NCI-H2196 (cell line): ENCODE measurements around the gene CWC25.
A peak's percentile ranks its signal among the peaks of the same experiment; 100 is the strongest.
"Not testable (repeated sequence)": the region's sequence is repeated elsewhere in the genome, so short reads cannot be mapped to it uniquely, and the experiment has no call there.

Experiments
- DNase-seq: peaks from one replicate; lab custom pipeline; 2025; ENCODE audit not compliant: unreplicated experiment; lab: John Stamatoyannopoulos, UW

The CWC25 gene

GRCh38 chr17:38789185-38789584, 35.9 kb downstream of the CWC25 start:
- no peak for DNase-seq

- DNase-seq, result not testable (repeated sequence)
These were observed 37.1 kb downstream of the CWC25 start for GRCh38 chr17:38787999-38788398.

DNA sequence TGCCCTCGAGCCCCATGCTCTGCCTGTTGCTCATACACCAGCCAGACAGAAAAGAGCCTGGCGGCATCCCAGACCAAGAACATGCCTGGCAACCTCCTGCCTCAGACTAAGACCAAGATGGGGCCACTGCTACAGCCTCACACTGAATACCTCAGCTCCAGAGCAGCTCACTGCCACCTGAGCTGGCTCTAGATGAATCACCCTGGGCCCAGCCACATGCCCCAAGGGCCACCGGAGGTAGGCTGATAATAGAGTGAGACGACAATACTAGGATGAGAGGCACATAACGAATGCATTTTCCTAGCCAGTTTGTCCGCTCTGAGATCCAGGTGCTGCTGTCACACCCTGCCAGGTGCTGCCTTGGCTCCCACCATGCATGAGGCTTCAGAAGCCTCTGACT, 38.7 kb downstream of the CWC25 start:
- DNase-seq, result no peak

DNA sequence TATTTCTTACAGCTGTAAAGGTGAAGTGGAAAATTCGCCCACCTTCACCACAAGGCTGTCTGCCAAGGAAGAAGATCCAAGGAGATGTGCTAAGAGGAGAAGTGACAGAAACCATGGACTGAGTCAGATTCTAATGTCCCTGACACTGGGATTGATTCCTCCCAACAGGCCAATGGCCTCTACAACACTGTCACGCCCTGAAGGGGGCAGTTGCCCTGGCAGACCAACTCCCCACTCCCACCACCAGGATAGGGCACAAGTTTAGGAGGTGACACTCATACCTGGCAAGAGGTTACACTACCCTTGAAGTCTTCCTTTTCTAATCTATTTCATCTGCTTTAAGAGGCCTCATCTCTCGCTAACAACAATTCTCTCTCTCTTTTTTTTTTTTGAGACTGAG, 41.9 kb downstream of the CWC25 start:
- DNase-seq, result no peak

DNA sequence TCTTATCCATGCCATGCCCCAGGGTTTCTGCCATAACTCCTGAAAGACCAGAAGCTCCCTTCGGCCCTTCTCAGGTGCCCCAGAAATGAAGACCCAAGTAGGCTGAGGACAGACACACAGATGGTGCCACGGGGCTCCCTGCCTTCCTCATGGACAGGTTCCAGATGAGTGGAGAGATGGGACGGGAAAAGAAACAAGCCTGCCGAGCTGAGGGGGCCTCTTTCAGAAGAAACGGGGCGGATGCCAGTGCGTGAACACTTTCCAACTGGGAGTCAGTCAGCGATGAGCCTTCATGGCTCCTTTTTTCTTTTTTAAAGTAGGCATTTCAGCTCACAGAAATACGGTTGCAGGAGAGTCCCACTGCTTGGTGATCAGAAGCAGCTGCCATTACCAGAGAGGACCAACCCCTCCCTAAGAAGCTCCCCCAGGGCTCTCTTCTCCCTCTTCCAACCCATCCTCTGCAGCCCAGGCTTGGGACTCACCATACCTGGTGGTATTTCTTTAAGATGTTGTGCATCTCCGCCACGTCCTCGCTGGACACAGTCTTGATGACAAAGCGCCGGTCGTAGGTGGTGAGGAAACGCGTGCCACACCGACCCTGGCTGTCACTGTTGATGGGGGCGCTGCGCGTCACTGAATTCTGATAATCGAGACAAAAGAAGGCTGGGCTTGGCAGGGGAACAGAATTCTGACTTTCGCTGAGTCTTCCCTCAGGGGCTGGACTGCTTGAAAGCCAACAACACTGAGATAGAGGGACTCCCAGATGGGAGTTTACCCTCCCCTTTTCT, 45.0 kb downstream of the CWC25 start:
- no peak for DNase-seq

DNA sequence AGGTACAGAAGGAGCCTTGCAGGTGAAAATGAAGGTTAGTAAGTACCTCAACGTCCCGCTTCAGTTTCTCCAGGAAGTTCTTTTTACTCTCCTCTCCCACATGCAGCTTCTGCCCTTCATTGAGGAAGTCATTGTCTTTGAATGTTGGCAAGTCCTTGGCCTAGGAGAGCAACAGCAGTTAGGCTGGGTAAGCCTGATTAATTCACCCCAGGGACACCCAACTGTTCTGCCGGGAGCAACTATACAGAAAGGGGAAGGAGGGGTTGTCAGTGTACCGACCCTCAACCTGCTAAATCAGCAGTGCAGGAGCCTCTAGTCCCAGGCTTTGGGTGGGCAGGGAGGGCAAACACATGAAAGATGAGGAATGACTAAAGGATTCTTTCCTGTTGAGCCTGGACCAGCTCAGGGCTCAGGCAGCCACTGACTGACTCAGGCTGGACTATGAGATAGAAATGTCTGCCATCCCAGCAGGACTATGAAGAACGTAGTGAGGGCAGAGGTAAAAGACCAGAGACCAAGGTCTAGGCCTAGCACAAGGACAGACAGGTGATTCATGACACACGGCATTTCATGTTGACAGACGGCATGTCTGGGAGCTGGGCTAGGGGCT, 47.4 kb downstream of the CWC25 start:
- DNase-seq, result no peak

DNA sequence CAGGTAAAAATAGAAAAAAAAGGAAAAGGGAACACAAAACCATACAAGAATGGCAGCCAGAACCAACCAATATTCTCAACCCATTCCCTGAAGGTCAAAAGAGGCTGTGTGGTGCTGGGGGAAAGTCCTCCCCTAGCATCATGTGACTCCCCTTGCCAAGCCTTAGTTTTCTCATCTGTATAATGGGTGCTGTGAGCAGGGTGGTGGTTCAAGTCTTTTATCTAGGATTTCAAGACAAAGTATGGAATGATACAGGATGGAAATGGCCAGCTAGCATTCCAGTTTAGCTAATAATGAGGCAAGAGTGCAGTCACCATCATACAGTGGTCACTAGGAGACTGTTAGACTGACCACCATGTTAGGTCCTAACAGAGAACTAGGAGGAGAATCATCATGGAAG, 51.9 kb downstream of the CWC25 start:
- DNase-seq, result no peak

DNA sequence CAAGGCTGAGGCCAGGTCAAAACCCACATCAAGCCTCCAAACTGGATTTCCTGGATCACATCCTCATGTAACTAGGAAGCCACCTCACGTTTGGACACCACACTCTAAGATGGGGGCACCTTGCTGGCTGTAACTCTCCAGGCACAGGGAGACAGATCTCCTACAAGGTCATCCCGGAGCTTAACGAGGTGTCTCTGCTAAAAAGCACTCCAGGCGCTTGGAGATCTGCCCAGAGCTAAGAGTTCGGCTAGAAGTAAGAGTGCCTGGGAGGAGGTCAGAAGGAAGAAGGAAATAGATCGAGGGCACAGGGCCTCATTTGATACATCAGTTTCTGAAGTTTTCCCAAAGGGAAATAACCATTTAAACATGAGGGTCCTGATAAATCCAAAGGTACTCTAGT, 56.7 kb downstream of the CWC25 start:
- DNase-seq, result no peak

DNA sequence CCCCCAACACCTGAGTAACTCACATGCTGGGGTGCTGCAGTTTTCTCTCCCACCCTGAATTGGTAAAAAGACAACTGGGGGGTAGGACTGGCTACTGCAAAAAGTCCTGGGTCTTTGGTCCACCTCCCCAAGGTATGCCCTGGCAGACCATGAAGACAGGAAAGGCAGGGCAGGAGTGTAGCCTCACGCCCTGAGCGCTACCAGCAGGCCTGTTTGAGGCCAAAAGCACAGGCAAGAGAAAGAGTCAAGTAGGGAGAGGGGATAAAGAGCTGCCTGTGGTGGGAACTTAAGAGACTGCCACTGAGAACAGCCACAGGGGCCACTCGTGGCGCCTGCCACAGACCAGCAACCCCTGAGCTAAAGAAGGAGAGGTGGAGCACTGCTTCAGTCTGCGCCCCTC, 58.8 kb downstream of the CWC25 start:
- DNase-seq, result no peak

DNA sequence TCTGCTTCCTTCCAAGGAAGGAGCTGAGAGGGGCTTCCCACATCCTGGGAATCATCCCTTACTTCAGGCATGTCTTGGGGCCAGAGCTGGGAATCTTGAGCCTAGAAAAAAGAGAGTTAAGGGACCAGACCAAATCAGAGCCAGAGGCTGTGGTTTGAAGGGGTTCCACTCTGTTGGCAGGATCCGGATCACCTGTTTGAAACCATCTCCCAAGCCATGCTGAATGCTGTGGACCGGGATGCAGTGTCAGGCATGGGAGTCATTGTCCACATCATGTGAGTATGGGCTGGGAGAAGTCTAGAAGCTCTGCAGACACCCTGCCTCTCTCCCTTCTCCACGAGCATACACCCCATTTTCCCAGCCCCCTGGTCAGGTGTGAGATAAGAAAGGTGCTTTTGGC, 62.9 kb downstream of the CWC25 start:
- DNase-seq, result no peak

- DNase-seq, result peak; percentile 6
These were observed 63.5 kb downstream of the CWC25 start for GRCh38 chr17:38761612-38762011.

- no peak for DNase-seq
These were observed 72.0 kb downstream of the CWC25 start for GRCh38 chr17:38753071-38753506.

DNA sequence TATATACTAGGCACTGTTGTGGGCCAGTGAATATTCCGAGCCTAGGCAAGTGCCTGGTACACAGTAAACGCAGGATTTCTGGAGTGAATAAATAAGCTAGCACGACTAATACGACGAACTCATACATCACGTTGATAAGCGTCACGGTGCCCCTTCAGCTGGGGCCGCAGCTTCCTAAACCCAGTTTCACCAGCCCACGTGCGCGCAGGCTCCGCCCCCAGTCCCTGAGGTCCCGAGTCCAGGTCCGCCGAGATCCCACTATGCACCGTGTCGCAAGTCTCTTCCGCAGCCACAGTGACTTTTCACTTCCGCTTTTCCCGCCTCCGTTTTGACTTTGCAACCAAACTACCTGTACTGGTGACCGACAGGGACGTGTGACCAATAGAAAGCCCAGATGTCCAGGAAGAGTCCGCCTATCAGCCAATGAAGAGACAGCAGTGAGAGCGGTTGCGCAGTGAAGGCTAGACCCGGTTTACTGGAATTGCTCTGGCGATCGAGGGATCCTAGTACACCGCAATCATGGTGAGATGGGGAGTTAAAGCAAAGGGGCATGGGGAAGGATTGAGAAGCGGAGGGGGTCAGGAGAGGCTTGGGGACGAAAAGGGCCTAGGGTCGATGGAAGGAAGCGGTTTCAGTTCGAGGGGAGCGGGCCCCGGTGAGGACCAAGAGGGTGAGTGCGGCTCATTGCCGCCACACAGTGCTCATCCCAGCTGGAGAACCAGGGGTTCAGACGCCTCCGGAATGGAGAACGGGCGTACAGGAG, 72.6 kb downstream of the CWC25 start, which contains the start of gene PSMB3:
TSS of gene PSMB3 (plus strand) at position 434 of the 763 bp plus-strand sequence. CDS start at position 520, 86 bp downstream.
- peak; percentile 89 for DNase-seq

GRCh38 chr17:38751808-38752307, 73.3 kb downstream of the CWC25 start:
- peak; percentile 72 for DNase-seq

DNA sequence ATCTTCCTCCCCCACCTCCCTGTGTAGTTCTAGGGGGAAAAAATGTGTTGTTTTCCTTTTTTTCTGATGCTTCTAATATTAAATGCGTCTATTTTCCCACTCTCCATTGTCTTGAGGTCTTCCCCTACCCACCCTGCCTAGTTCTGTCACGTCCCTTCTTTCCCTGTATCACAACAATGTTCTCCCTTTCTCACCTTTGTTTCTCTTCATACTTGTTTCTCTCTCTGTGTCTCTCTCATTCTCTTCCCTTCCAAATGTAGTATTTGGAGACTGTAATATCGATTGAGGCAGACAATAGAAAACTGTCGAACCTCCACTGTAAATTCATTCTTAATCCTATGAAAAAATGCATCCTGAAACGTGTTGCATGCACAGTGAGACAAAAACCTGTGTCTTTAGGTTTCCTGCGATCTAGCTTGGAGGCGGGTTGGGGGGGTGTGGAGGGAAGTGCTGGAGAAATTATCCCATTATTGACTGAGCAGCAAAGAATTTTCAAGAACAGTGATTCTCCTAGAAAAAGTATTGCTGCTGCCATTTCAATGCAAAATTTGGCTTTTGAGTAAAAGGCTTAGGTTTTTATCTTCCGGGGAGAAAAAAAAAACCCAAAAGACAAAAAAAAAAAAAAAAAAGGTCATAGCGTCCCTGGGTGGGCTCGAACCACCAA, 73.8 kb downstream of the CWC25 start:
- DNase-seq, result no peak
